Activated T-cell treated with anti-CD3 and anti-CD28 coated beads, Interleukin-2, amount 50 U/mL, for 4 hours (primary cell): ENCODE results near the gene FPGS. TPM values are rescaled to one million over a fixed set of nuclear protein-coding genes. Genes with fewer than 3 reads are reported as not detected.

Experiments
- ATAC-seq, 2 donors: fragments of 200-7000 bp; cut with Tn5 transposase; one replicate each; pipeline ENCODE4 v1.10.0; 2021
- DNase-seq: peaks from one replicate; pipeline ENCODE4 v3.0.0-alpha.2; 2020
- H3K27me3 Mint-ChIP-seq: one replicate; pipeline ENCODE4 v1.8.0; 2021; ENCODE audit warnings: low read depth, mixed read lengths
- H3K36me3 Mint-ChIP-seq: one replicate; pipeline ENCODE4 v1.8.0; 2022; ENCODE audit warnings: mixed read lengths; ENCODE audit not compliant: insufficient read depth
- H3K4me1 Mint-ChIP-seq: one replicate; pipeline ENCODE4 v1.8.0; 2021; ENCODE audit warnings: low read depth, mixed read lengths
- H3K4me3 Mint-ChIP-seq: one replicate; pipeline ENCODE4 v1.8.0; 2021; ENCODE audit warnings: mild to moderate bottlenecking, moderate library complexity, mixed read lengths
- H3K9me3 Mint-ChIP-seq: one replicate; pipeline ENCODE4 v1.8.0; 2021; ENCODE audit warnings: mixed read lengths
- total RNA-seq, 3 donors: library from RNA; stranded (reverse); gene quantifications; one replicate each; pipeline ENCODE4 v1.2.1, GENCODE V29; 2021

Gene FPGS
- total RNA-seq, 3 donors from 2014 or later = 137 to 149 (median 141) TPM

- H3K27me3 Mint-ChIP-seq = no peaks in the 10 kb centered on the region
- H3K4me1 Mint-ChIP-seq = peaks cover 49% of the 10 kb centered on the region
- H3K4me3 Mint-ChIP-seq = no peak overlapping the region
- no peaks in the 10 kb centered on the region for H3K9me3 Mint-ChIP-seq
- ATAC-seq (no peak), DNase-seq (no peak)
- peaks cover 38% of the 10 kb centered on the region for H3K36me3 Mint-ChIP-seq
Measured at GRCh38 chr9:127789179-127789578, 13.5 kb upstream of the FPGS start.

DNA sequence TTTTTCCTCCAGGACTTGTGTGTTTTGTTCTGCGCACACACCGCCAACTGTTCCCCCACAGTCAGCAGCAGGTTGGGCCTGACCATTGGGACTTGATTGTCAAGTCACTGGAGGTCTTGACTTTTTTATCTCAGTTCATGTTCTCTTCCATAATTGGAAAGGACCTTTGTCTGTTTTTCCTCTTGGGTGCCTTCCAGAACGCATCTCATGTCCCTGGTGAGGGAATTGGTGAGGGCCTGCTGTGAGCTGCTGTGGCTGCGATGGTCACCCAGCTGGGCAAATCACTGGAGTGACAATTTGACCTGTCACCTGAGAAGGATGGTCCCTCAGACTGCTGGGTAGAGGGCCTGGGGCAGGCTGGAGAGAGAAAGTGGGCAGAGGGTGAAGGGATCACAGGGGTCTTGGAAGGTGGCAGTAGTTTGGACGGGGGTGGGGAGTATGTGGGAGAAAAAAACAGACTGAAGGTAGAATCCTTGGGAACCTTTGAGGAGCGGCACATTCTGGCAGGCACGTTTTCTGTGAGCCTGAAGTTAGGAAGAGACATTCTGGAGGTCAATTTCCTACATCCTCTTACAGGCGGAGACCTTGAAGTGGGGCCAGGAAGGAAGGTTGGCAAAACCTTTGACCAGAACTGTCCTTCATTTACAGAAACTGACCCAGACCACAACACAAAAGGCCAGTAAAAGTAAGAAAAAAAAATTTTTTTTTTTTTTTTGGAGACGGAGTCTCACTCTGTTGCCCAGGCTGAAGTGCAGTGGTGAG lies 12.4 kb upstream of the FPGS start:
- ATAC-seq (no peak), DNase-seq (no peak)
- no peaks in the 10 kb centered on the region for H3K27me3 Mint-ChIP-seq
- peaks cover 41% of the 10 kb centered on the region for H3K4me1 Mint-ChIP-seq
- H3K9me3 Mint-ChIP-seq = no peaks in the 10 kb centered on the region
- H3K4me3 Mint-ChIP-seq = no peak overlapping the region
- H3K36me3 Mint-ChIP-seq = peaks cover 38% of the 10 kb centered on the region

- no peak overlapping the region for H3K4me3 Mint-ChIP-seq
- ATAC-seq (no peak), DNase-seq (no peak)
- peaks cover 38% of the 10 kb centered on the region for H3K36me3 Mint-ChIP-seq
- no peaks in the 10 kb centered on the region for H3K27me3 Mint-ChIP-seq
- peaks cover 45% of the 10 kb centered on the region for H3K4me1 Mint-ChIP-seq
- H3K9me3 Mint-ChIP-seq = no peaks in the 10 kb centered on the region
Measured at GRCh38 chr9:127791085-127791484, 11.6 kb upstream of the FPGS start.

GRCh38 chr9:127792417-127793031 lies 10.2 kb upstream of the FPGS start:
- Mint-ChIP-seq H3K4me3 (no peak overlapping the region), H3K27me3 (no peaks in the 10 kb centered on the region), H3K36me3 (peaks cover 30% of the 10 kb centered on the region), H3K9me3 (no peaks in the 10 kb centered on the region), H3K4me1 (peaks cover 48% of the 10 kb centered on the region)
- no peak for ATAC-seq
- DNase-seq = no peak

GRCh38 chr9:127793093-127793708 lies 9.5 kb upstream of the FPGS start:
- H3K9me3 Mint-ChIP-seq = no peaks in the 10 kb centered on the region
- H3K36me3 Mint-ChIP-seq = peaks cover 25% of the 10 kb centered on the region
- H3K27me3 Mint-ChIP-seq = no peaks in the 10 kb centered on the region
- H3K4me1 Mint-ChIP-seq = peaks cover 46% of the 10 kb centered on the region
- ATAC-seq (no peak), DNase-seq (no peak)
- H3K4me3 Mint-ChIP-seq = no peak overlapping the region

- H3K36me3 Mint-ChIP-seq = peaks cover 17% of the 10 kb centered on the region
- DNase-seq = no peak
- no peak overlapping the region for H3K4me3 Mint-ChIP-seq
- ATAC-seq = peak in 1 of 2 donors; percentile 13
- H3K27me3 Mint-ChIP-seq = no peaks in the 10 kb centered on the region
- no peaks in the 10 kb centered on the region for H3K9me3 Mint-ChIP-seq
- H3K4me1 Mint-ChIP-seq = peaks cover 37% of the 10 kb centered on the region
Measured at GRCh38 chr9:127794001-127794791, 8.5 kb upstream of the FPGS start.

GRCh38 chr9:127796225-127796813 lies 6.4 kb upstream of the FPGS start:
- no peaks in the 10 kb centered on the region for H3K9me3 Mint-ChIP-seq
- peaks cover 7% of the 10 kb centered on the region for H3K36me3 Mint-ChIP-seq
- ATAC-seq (peak; percentile 12 to 33), DNase-seq (no peak)
- peaks cover 30% of the 10 kb centered on the region for H3K4me1 Mint-ChIP-seq
- no peaks in the 10 kb centered on the region for H3K27me3 Mint-ChIP-seq
- peak overlapping the region; percentile 36 for H3K4me3 Mint-ChIP-seq

DNA sequence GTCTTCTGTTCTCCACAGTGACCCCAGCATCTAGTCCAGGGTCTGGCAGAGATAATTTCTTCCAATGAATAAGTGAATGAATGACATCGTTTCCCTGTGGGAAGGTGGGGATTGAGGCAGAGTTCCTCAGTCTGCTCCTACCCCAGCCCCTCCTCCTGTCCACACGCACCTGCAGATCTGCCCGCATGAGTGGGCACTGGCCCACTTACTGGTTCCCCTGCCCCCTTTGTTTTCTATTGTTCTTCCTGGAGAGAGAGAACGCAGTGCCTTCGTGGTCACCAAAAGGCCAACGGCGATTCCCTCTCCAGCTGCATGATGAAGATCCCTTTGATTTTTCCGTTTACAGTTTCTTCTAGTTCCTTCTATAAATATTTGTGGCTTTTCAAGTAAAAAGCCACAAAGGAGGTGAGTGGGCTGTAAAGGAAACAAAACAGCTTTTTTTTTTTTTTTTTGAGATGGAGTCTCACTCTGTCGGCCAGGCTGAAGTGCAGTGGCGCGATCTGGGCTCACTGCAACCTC lies 5.8 kb upstream of the FPGS start:
- DNase-seq = no peak
- H3K36me3 Mint-ChIP-seq = peaks cover 7% of the 10 kb centered on the region
- H3K4me3 Mint-ChIP-seq = peak overlapping the region; percentile 36
- H3K9me3 Mint-ChIP-seq = no peaks in the 10 kb centered on the region
- no peaks in the 10 kb centered on the region for H3K27me3 Mint-ChIP-seq
- H3K4me1 Mint-ChIP-seq = peaks cover 32% of the 10 kb centered on the region
- peak; percentile 23 to 28 for ATAC-seq

DNA sequence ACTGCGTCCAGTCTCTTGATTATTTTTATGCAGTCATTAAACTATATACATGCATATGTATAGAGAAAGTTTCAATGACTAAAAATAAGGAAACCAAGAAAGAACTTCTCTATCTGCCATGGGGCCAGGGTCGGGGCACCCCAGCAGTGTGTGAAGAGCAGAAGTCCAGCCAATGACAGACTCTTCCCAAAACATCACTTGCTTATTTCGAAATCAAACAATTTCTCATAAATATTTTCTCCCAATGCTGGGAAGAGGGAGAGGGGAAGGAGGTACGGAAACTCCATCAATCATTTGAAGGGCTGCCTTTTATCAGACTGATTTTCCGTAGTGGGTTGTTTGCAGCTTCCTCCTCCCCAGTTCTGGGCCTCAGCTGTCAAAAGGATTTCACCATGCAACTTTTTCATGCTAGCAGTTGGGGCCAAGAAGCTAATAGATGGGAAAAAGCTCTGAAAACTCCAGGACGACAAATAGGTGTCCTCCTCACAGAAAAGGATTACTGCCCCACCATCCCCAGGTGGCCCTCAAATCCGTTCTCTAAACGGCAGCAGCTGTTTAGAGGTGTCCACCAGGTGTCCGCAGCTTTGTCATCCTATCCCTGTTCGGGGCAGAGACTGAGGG lies 617 bp upstream of the FPGS start:
- Mint-ChIP-seq H3K4me3 (peak overlapping the region; percentile 79), H3K4me1 (peaks cover 31% of the 10 kb centered on the region), H3K9me3 (no peaks in the 10 kb centered on the region), H3K27me3 (no peaks in the 10 kb centered on the region), H3K36me3 (peaks cover 7% of the 10 kb centered on the region)
- ATAC-seq = no peak
- DNase-seq = no peak

DNA sequence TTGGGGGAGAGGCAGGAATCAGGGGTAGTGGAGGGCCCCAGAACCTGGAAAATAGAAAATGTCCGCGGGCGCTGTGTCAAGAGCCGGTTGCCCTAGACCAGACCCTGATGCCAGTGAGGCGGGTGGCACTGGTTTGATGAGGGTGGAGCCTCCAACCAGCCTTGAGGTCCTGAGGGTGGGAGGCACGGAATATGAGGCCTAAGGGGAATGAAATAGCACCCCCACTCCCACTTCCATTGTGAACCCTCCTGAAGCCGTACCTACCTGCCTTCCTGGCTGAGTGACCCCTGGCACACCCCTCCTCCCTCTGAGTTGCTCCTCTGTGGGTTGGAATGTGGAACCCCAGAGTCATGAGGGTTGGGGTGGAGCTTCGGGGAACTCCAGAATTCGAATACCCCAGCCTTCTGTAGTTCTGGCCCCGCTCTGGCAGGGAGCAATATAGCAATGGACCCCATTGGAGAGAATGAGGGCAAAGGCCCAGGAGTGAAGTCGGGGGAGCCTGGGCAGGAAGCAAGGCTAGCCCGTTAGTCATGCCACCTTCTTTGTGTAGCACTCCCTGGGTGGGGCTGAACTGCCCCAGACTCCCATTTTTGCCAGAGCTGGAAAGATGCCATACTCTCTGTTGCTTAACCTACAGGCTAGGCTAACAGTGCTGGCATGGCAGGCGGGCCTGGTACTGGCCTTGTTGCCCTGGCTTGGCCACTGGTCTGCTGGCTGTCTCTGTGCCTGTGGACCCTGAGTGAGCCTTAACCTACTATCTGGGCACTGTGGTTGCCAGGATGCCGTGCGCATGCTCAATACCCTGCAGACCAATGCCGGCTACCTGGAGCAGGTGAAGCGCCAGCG lies 1.0 kb downstream of the FPGS start:
- H3K4me3 Mint-ChIP-seq = peak overlapping the region; percentile 94
- DNase-seq (no peak), ATAC-seq (no peak)

DNA sequence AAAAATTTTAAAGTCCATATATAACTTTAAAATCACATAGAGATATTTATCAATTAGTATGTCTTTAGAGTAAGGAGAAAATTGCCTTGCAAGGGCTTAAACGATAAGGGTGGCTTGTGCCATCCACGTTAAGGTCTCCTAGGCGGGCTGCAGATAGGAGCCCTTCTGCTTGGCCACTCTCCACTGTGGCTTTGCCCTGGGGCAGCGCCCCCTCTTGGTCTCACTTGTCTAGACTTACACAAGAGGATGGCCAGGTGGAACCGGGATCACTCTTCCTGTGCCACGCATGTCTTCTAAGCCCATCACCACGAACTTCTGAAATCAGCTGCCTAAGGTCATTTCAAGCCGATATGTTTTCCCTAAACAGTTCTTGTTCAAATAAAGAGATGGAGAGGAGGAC lies 2.9 kb downstream of the FPGS start:
- Mint-ChIP-seq H3K4me3 (no peak overlapping the region), H3K4me1 (peaks cover 22% of the 10 kb centered on the region), H3K9me3 (no peaks in the 10 kb centered on the region), H3K36me3 (peaks cover 12% of the 10 kb centered on the region), H3K27me3 (no peaks in the 10 kb centered on the region)
- DNase-seq = no peak
- ATAC-seq = no peak

More for the DNA sequence above, 1.0 kb downstream of the FPGS start:
- Mint-ChIP-seq H3K27me3 (no peaks in the 10 kb centered on the region), H3K9me3 (no peaks in the 10 kb centered on the region), H3K36me3 (peaks cover 7% of the 10 kb centered on the region), H3K4me1 (peaks cover 22% of the 10 kb centered on the region)

GRCh38 chr9:127806871-127807270 lies 4.2 kb downstream of the FPGS start:
- Mint-ChIP-seq H3K36me3 (peaks cover 12% of the 10 kb centered on the region), H3K4me1 (peaks cover 17% of the 10 kb centered on the region), H3K27me3 (no peaks in the 10 kb centered on the region), H3K4me3 (no peak overlapping the region), H3K9me3 (no peaks in the 10 kb centered on the region)
- ATAC-seq = no peak
- no peak for DNase-seq
